Middle frontal gyrus (tissue), 1 donor: ENCODE results near the gene LIMA1.
"Not testable (repeated sequence)": the region's sequence is repeated elsewhere in the genome, so short reads cannot be mapped to it uniquely, and the experiment has no call there.

Experiments
- DNase-seq: peaks from one replicate; pipeline ENCODE4 v3.0.0-alpha.2; 2015; ENCODE audit warnings: low spot score; ENCODE audit errors: extremely low spot score

Gene LIMA1

DNA sequence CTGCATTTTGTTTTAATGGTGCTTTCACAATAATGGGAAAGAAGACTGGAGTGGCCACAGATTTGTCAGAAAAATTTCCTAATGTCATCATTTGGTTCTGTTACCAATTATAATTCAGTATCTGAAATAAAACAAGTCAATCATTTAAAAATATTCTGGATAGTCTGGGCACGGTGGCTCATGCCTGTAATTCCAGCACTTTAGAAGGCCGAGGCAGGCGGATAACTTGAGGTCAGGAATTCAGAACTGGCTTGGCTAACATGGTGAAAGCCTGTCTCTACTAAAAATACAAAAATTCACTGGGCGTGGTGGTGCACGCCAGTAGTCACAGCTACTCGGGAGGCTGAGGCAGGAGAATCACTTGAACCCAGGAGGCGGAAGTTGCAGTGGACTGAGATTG lies 4.0 kb upstream of the LIMA1 start:
- no peak for DNase-seq

DNA sequence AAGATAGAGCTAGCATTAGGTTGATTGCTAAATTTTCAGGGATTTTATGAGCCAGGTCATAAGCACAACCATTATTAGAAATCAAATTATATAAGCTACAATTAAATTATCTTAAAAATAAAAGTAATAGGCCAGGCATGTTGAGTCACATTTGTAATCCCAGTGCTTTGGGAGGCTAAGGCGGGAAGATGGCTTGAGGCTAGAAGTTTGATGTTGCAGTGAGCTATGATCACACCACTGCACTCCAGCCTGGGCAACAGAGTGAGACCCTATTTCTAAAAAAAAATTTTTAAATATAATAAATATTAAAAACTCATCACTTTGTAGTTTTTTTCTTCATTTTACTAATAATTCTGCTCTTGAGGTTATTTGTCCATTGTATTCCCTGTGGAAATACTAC lies 1.9 kb upstream of the LIMA1 start:
- DNase-seq = no peak

DNA sequence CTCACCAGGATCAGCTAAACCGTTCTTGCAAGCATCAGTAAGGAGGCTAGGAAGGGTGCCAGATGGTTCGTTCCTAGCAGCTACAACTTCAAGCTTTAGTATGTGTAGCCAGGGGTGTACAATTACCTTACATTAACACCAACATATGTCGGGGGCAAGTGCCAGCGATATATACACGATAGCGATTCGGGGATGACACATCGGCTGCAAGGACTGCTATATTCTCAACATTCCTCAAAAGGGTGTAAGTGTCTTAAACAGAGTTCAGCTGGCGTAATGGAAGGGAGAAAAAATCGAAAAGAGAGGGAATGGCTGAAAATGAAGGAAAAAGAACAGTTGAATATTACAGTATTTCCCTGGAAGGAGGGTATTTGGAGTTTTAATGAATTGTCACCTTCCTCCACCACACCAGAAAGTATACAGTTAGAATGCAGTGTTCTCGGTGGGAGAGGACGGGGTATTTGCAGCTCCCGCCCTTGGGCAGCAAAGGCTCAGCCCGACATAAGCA lies 545 bp downstream of the LIMA1 start:
- no peak for DNase-seq

DNA sequence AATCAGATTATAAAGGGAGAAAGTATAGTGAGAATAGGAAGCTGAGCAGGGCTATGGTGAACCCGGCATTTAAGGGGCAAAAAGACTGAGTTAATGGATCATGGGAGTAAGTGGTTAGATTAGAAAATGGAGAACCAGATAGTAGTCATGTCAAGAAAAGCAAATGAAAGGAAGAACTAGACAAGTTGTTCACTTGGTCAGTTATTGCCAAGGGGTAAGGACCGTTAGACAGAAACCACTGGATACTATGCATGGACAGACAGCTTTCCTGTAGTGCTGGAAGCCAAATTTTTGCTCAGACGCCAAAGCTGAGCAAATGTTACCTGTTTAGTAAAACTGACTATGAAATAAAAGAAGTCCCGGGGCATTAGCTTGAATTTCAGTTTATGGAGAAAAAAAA lies 3.8 kb downstream of the LIMA1 start:
- DNase-seq = no peak

DNA sequence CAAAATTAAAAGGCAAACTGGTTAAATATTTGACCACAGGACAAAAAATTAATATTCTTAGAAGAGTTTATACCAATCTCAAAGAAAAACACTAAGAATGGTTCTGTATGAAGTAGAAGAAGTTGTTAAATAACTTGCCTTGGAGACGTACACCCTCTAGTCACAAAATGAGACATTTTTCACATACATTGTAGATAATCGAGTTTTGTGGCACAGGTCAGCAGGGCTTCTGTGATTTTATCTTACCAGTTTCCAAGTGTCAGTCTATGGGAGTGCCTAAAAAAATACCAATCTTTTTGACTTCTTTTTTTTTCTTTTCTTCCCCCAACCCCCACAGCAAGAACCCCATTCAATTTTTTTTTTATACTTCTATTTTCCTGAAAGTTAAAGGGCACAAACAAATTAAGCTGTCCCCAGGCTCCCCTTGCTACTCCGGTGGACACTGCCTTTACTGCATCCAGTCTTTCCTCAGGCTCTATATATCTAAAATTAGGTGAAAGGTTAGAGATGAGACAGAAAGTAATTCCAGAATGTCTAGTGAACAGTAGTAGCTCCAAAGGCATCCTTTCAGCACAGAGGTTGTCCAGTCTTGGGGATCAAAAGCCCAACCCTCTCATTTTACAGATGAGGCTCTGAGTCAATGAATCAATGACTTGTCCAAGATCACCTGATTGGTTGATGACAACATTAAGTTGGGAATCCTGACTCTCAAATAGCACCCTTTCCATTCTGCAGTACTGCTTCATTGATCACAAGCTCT lies 6.2 kb downstream of the LIMA1 start:
- no peak for DNase-seq

DNA sequence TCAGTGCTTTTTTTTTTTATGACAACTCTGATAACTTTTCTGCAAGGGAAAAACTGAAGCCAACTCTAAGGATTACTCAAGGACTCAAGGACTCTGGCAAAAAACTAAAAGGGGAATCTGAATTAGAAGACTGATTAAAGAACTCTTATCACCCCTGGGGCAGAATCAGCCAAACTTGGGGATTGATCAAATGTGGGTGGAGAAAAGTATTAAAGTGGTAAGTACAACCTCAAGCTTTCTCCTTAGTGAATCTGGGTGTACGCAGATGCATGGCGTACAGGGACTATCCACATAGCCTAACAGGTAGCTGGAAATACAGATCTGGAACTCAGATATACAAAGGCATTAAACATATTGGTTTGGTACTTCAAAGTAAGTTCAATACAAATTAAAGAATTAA lies 7.3 kb downstream of the LIMA1 start:
- no peak for DNase-seq

DNA sequence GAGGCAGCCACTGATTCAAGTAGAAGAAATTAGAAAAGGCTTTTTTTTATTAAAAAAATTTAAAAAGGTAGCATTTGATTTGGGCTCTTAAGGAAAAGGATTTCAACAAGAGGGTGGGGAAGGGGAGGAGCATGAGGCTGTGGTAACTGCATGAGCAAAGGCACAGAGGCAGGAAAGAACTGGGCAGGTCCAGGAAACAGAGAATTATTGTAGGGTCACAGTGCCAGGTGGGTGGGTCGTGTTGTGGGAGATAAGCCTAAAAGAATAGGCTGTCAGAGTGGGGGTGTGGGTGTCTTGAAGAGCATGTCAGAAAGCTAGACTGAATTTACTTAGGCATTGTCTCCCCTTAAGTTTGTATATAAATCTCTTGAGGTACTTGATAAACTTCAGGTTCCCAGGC lies 7.8 kb downstream of the LIMA1 start:
- no peak for DNase-seq

DNA sequence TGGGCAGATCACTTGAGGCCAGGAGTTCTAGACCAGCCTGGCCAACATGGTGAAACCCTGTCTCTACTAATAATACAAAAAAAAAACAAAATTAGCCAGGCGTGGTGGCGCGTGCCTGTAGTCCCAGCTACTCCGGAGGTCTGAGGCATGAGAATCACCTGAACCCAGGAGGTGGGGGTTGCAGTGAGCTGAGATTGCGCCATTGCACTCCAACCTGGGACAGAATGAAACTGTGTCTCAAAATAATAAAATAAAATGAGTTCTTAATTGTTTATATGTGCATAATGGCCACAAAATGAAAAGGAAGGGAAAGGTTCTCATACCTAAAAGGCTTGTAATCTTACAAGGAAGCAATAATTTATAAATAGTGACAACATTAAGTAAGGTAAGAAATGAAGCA lies 8.2 kb downstream of the LIMA1 start:
- DNase-seq = not testable (repeated sequence)

DNA sequence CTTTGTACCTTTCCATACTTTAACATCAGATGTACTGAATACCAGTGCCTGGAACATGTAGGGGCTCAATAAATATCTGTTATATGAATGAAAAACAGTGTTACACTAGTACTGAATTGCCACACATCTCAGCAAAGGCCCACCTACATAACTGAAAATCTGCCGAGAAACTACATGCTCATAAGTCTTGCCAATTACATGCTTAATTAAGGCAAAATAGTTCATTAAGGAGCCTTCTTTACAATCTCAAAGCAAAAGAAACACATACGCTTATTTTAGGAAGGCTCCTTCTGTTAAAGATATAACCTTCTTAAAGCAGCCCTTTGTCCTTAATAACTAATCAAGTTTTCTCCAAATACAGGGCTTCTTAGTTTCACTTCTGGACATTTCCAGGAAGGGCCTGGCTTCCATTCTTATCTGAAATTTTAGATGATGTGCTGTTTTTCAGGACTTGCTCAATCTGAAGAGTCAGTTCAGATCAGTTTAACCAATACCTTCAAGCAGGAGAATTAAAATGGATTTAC lies 11.5 kb downstream of the LIMA1 start:
- DNase-seq = no peak

DNA sequence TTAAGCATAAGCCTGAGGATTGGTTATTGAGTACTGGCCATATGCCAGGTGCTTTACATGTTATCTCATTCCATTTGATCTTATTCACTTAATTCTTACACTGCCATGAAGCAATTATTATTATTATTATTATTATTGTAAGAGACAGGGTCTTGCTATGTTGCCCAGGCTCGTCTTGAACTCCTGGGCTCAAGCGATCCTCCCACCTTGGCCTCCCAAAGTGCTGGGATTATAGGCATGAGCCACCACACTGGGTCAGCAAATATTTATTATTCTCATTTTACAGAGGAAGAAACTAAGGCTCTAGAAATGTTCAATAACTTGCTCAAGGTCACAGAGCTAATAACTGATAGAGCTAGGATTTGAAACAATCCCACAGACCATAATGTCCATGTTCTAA lies 14.8 kb downstream of the LIMA1 start:
- DNase-seq = no peak

DNA sequence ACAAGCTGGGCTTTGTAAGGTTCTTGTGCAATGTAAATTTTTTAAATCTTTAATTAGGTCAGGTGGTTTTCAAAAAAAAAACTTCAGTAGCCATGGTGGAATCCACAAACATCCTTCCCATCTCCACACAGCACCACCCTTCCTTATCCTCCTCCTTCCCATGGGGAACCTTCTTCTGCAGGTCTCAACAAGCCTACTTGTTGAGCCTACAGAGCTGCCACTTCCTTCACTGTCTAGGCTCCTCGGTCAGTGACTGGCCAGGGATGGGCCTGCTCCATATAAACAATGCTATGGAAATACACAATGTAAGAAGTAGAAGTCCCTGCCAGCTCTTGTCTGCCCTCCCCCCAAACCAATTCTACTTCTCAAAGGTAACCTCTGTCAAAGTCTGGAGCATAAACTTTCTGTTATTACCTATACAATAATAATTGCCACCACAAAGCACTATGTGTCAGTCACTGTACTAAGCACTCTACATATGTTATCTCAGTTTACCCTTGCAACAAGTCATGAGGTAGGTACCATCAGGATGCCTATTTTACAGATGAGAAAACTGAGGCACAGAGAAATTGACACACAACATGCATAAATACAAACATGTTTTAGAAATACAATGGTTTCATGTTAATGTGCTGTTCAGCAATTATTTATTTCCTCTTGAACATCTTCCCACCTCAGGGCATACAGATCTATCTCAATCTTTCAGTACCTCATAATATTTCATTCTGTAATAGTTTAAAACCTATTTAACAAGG lies 17.4 kb downstream of the LIMA1 start:
- DNase-seq = no peak

DNA sequence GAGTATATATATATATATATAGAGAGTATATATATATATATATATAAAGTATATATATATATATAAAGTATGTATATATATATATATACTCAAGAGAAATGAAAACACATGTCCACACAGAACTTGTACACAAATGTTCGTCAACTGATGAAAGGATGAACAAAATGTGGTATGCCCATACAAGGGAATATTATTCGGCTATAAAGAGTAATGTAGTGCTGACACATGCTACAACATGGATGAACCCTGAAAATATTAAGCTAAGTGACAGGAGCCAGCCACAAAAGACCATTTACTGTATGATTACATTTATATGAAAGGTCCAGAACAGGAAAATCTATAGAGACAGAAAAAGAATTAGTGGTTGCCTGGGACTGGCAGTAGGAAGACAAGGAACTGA lies 19.5 kb downstream of the LIMA1 start:
- no peak for DNase-seq

DNA sequence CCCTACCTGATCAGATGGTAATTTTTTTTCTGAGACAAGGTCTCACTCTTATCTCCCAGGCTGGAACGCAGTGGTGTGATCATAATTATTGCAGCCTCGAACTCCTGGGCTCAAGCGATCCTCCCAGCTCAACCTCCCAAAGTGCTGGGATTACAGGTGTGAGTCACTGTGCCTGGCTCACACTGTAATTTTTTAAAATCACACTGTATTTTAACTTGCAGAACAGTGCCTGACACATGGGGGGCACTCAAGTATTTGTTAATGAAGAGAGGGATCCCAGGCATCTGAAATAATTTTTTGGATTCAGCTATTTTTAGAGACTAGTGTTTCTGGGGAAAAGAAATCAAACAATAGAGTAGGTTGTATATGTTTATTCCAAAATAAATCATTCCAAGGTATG lies 21.7 kb downstream of the LIMA1 start:
- DNase-seq = no peak

DNA sequence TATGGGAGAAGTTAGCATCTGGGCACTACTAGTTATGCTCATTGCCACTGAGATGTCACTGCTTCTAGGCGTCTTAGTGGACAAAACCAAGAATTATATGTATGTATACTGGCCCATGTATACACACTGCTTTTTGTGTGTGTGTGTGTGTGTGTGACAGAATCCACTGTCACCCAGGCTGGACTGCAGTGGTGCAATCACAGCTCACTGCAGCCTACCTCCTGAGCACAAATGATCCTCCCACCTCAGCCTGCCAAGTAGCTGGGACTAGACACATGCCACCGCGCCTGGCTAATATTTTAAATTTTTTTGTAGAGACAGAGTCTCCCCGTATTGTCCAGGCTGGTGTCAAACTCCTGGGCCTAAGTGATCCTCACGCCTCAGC lies 25.2 kb downstream of the LIMA1 start:
- DNase-seq = no peak

DNA sequence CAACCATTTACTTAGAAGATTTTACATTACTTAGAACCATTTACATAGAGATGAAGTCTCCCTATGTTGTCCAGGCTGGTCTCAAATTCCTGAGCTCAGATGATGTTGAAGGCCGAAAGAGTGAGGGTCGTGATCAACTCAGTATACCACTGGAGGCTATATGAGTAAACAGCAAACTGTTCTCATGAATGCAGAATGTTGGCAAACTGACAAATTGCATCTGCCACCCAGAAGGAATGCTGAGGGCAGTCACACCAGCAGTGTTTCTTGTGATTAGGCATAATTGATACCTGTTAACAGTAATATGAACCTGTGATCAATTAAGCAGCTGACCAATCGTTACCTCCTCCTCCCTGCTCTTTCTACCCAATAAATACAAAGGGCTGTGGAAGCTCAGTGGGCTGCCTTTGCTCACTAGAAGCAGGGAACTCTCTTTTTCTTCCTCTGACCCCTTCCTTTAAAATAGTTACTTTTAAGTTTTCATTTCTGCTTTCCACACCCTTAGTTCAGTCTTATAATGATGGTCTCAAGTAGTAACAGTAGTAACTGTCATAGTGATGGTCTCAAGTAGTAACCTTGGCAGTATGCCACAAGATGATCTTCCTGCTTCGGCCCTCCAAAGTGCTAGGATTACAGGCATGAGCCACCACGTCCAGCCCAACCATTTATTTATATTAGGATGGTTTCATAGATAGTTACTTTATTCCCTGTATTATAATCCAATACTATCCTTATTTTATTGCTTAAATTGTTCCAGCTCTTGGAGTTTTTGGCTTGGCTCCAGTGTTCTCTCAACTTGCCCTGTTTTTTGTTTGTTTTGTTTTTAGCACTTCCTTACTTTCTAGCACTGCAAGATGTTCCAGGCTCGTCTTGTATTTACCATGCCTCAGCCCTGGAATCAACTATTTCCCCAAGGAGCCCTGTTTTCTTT lies 25.8 kb downstream of the LIMA1 start:
- no peak for DNase-seq

DNA sequence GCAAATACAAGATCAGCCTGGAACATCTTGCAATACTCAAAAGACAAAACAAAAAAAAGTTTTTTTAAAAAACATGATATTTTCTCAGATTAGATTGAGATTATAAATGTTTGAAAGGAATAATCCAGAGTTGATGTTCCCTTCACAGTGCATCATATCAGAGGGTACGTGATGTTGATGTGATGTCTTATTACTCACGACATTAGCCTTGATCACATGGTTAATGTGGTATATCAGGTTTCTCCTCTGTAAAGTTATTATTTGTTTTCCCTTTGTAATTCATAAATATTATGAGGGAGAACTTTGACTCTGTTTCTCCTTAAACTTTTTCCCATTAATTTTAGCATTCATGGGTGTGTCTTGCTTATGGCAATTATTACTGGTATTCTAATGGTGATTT lies 26.6 kb downstream of the LIMA1 start:
- DNase-seq = no peak

DNA sequence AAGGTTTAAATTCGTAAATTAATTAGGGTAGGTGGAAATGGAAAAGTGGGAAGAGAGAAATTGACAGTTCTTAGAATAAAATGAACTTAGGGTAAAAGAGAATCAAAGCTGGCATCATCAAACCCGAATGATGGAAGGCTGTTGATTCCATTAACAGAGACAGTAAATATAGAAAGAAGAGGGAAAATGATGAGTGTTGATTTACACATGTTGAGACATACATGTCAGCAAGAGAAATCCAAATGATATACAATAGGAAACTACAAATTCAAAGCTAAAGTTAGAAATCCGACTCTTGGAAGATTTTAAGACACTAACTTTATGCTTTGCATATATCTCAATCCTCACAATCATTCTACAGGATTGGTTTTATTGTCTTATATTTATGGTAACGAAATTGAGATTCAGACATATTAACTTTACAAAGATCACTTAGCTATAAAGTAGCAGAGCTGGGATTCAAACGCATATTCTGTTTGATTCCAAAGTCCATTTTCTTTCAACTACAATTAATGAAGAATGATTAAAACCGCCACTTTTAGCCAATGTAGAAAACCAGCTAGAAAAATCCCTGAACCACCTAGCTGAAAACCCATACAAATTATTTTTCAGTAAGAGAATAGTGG lies 30.2 kb downstream of the LIMA1 start:
- no peak for DNase-seq

DNA sequence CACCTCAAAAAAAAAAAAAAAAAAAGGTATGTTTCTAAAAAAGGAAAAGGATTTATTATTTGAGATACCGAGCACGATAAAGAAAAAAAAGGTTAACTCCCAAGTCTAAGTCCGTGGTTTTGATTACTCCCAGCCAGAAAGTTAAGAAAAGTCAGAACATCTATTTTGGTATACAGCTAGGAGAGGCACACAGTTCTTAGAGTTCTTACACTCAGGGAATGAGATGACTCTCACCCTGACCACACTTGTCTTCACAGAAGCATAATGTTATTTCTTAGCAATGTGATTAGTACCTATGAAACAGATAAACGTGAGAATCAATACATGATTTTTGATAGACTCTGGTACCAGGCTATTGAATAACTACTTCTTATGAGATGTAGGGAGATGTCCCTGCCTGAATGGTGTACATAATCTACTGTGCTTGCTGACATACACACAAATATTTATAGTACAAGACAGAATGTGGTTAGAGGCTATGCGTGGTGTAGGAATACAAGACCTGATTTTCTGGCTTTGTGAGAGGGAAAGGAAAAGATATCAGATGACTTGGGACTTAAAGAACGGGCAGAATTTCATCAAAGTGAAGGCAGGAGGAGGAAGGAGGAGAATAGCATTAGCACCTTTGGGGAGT lies 31.6 kb downstream of the LIMA1 start:
- no peak for DNase-seq

DNA sequence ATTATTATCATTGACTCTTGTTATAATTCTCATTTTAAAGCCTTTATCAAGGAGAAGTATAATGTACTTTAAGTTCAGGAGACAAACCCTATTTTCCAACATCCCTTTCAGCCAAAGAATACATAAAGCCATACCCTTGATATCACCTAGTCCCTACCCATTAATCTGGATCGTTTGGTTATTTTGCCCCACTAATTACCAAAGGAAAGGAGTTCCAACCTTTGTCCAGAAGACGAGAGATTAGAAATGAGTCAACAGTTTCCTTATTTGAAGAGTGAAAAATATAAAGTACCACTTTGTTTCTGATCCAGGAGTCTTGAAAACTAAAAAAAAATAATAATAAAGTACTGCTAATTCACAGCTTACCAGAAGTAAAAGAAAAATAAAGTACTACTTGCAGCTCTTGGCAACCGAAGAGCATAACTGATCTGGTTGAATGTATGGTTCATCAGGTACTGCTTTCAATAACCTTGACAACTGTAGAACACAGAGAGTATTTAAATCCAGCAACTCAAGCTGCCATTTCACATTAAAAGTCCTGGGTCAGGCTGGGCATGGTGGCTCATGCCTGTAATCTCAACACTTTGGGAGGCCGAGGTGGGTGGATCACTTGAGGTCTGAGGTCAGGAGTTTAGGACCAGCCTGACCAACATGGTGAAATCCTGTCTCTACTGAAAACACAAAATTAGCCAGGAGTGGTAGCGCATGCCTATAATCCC lies 33.7 kb downstream of the LIMA1 start:
- DNase-seq = no peak

DNA sequence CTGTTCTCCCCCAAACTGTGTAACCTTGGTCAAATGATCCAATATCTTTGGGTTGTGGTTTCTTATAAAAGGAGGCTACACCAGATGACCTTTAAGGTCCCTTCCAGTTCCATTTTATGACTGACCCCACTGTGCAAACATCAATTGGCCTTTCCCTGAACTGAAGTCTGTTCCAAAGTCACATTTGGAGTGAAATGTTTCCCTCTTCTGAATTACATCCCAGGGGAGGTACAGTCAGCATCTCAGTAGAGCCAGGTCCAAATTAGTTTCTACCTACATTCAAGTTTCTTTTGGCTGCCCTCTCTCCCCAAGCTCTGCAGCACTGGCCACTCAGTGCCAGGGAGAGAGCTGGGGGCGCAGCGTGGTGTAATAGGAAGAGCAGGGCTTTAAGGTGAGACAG lies 34.4 kb downstream of the LIMA1 start:
- DNase-seq = no peak
